Memory B cell (primary cell): ENCODE data around the gene PDE6G.
"Not testable (repeated sequence)": the region's sequence is repeated elsewhere in the genome, so short reads cannot be mapped to it uniquely, and the experiment has no call there.

Source experiments
- ATAC-seq: fragments of 150-1000 bp; cut with Tn5 transposase; 2 replicates; pipeline ENCODE4 v1.10.0; 2021; ENCODE audit warnings: low read depth, mild to moderate bottlenecking, moderate library complexity
- DNase-seq, 2 donors: peaks; one replicate each; pipeline ENCODE4 v3.0.0; 2022; ENCODE audit warnings: low spot score in 2 of 2
- H3K27ac Mint-ChIP-seq: one replicate; pipeline ENCODE4 v1.8.0; 2022; ENCODE audit warnings: mild to moderate bottlenecking, moderate library complexity, mixed read lengths
- H3K27me3 Mint-ChIP-seq: one replicate; pipeline ENCODE4 v1.8.0; 2022; ENCODE audit warnings: mixed read lengths
- H3K36me3 Mint-ChIP-seq: one replicate; pipeline ENCODE4 v1.8.0; 2022; ENCODE audit warnings: mild to moderate bottlenecking, mixed read lengths
- H3K4me1 Mint-ChIP-seq: one replicate; pipeline ENCODE4 v1.8.0; 2022; ENCODE audit warnings: mixed read lengths
- H3K4me3 Mint-ChIP-seq: one replicate; pipeline ENCODE4 v1.8.0; 2022; ENCODE audit warnings: mild to moderate bottlenecking, moderate library complexity, mixed read lengths
- H3K9me3 Mint-ChIP-seq: one replicate; pipeline ENCODE4 v1.8.0; 2022; ENCODE audit warnings: mixed read lengths

Gene PDE6G

DNA sequence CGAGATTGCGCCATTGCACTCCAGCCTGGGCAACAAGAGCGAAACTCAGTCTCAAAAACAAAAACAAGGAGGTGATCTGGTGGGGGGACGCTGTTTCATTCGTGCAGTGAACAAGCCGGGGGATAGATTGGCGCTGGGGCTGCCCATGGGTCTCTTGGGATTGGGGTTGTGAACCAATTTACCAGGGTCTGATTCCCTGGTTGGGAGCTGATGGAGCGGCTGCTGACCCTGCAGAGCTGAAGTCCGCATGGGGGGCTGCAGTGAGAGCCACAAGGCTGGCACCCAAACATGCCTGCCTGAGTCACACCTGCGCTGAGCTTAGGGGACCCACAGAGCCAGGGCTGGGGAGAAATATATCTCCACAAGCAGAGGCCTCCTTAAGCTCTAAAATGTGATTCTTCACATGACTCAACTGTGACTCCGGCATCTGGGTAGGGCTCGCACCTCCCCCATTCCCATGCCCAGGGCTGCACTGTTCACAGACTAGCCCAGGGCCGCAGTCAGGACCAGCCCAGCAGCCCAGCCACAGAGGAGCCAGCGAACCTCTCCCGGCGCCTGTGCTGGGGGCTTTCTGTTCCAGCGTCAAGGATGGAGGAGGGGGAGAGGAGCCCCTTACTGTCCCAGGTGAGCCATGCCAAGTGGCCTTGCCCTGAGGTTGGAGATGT lies 14.4 kb downstream of the PDE6G start:
- Mint-ChIP-seq H3K36me3 (peaks cover 2% of the 10 kb centered on the region), H3K27me3 (peaks cover 2% of the 10 kb centered on the region), H3K4me1 (no peaks in the 10 kb centered on the region), H3K9me3 (no peaks in the 10 kb centered on the region), H3K4me3 (no peak overlapping the region), H3K27ac (no peak overlapping the region)
- DNase-seq, result no peak
- no peak for ATAC-seq

DNA sequence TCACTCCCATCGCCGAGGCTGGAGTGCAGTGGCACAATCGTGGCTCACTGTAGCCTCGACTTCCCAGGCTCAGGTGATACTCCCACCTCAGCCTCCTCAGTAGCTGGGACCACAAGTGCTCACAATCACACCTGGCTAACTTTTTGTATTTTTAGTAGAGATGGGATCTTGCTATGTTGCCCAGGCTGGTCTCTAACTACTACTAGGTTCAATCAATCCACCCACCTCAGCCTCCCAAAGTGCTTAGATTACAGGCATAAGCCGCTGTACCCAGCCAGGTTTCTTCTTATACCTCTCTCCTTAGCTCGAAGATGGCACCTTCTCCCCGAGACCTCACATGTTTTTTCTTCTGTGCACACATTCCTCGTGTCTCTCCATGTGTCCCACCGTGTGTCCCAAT lies 16.3 kb downstream of the PDE6G start:
- H3K4me1 Mint-ChIP-seq, result peaks cover 8% of the 10 kb centered on the region
- H3K36me3 Mint-ChIP-seq, result peaks cover 2% of the 10 kb centered on the region
- H3K4me3 Mint-ChIP-seq, result no peak overlapping the region
- no peaks in the 10 kb centered on the region for H3K27me3 Mint-ChIP-seq
- no peak for DNase-seq
- no peak overlapping the region for H3K27ac Mint-ChIP-seq
- H3K9me3 Mint-ChIP-seq, result no peaks in the 10 kb centered on the region
- no peak for ATAC-seq

DNA sequence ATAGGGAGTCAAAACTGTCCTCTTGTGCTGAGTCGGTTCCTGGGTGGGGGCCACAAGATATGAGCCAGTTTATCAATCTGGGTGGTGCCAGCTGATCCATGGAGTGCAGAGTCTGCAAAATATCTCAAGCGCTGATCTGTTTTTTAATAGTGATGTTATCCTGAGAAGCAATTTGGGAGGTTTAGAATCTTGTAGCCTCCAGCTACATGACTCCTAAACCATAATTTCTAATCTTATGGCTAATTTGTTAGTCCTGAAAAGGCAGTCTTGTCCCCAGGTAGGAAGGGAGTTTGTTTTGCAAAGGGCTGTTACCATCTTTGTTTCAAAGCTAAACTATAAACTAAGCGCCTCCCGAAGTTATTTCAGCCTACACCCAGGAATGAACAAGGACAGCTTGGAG lies 17.7 kb downstream of the PDE6G start:
- Mint-ChIP-seq H3K27ac (no peak overlapping the region), H3K9me3 (no peaks in the 10 kb centered on the region), H3K4me1 (peaks cover 8% of the 10 kb centered on the region), H3K4me3 (peak overlapping the region; percentile 2), H3K27me3 (no peaks in the 10 kb centered on the region), H3K36me3 (peaks cover 2% of the 10 kb centered on the region)
- ATAC-seq (no peak), DNase-seq (no peak)

GRCh38 chr17:81636505-81637288 lies 19.6 kb downstream of the PDE6G start, which contains the start of the genes NPLOC4 and TSPAN10:
TSS of gene NPLOC4 (minus strand) at chr17:81637112. CDS start at chr17:81636930, 182 bp downstream.
TSS of gene TSPAN10 (plus strand) at chr17:81637196. CDS start at chr17:81642413, 5,217 bp downstream.
- Mint-ChIP-seq H3K27ac (peak within 1 kb of the TSS; percentile 81), H3K4me1 (peaks cover 12% of the 10 kb centered on the region), H3K9me3 (no peaks in the 10 kb centered on the region), H3K27me3 (no peaks in the 10 kb centered on the region), H3K4me3 (peak within 1 kb of the TSS; percentile 97), H3K36me3 (peaks cover 2% of the 10 kb centered on the region)
- DNase-seq (peak; percentile 85 to 90), ATAC-seq (peak; percentile 91)

DNA sequence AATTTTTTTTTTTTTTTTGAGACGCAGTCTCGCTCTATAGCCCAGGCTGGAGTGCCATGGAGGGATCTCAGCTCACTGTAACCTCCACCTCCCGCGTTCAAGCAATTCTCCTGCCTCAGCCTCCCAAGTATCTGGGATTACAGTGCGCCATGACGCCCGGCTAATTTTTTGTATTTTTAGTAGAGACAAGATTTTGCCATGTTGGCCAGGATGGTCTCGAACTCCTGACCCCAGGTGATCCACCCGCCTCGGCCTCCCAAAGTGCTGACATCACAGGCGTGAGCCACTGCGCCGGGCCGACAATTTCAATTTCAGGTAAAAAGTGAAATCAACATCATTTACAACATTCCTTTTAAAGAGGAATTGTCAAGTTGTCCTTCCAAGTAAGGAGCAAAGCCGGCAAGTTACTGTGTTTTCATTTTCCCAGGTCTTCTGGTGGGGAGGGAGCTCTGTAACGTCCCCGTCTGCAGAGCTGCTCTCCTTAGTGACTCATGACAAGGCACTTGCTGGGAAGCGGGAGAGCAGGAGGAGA lies 20.3 kb downstream of the PDE6G start:
- DNase-seq (no peak), ATAC-seq (no peak)
- Mint-ChIP-seq H3K27me3 (no peaks in the 10 kb centered on the region), H3K4me3 (peak overlapping the region; percentile 97), H3K36me3 (peaks cover 2% of the 10 kb centered on the region), H3K9me3 (no peaks in the 10 kb centered on the region), H3K27ac (peak overlapping the region; percentile 81), H3K4me1 (peaks cover 14% of the 10 kb centered on the region)

GRCh38 chr17:81635431-81635830 lies 20.9 kb downstream of the PDE6G start:
- no peaks in the 10 kb centered on the region for H3K27me3 Mint-ChIP-seq
- peaks cover 14% of the 10 kb centered on the region for H3K4me1 Mint-ChIP-seq
- H3K9me3 Mint-ChIP-seq, result no peaks in the 10 kb centered on the region
- H3K36me3 Mint-ChIP-seq, result peaks cover 2% of the 10 kb centered on the region
- no peak overlapping the region for H3K27ac Mint-ChIP-seq
- DNase-seq (no peak), ATAC-seq (no peak)
- H3K4me3 Mint-ChIP-seq, result peak overlapping the region; percentile 97

DNA sequence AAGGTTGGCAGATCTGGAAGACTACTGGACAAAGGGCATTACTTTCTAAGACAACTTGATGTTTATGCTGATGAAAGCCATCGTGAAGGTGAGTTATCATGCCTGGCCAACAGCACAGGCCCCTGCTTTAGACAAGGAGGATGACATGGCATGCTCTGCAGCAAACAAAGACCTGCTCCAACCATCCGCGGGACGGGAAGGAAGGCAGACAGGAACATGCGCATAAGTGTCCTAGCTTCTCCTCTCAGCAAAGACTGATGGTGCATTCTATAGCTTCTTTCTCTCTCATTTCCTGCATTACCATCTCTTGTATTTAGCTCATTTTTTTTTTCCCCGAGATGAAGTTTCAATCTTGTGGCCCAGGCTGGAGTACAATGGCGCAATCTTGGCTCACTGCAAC lies 24.9 kb downstream of the PDE6G start:
- Mint-ChIP-seq H3K27ac (no peak overlapping the region), H3K27me3 (no peaks in the 10 kb centered on the region), H3K36me3 (peaks cover 9% of the 10 kb centered on the region), H3K9me3 (no peaks in the 10 kb centered on the region), H3K4me1 (peaks cover 14% of the 10 kb centered on the region), H3K4me3 (no peak overlapping the region)
- ATAC-seq (no peak), DNase-seq (no peak)

GRCh38 chr17:81630274-81630673 lies 26.1 kb downstream of the PDE6G start:
- Mint-ChIP-seq H3K27ac (no peak overlapping the region), H3K4me3 (no peak overlapping the region), H3K36me3 (peaks cover 17% of the 10 kb centered on the region), H3K27me3 (no peaks in the 10 kb centered on the region), H3K4me1 (peaks cover 6% of the 10 kb centered on the region), H3K9me3 (no peaks in the 10 kb centered on the region)
- no peak for DNase-seq
- ATAC-seq, result no peak

DNA sequence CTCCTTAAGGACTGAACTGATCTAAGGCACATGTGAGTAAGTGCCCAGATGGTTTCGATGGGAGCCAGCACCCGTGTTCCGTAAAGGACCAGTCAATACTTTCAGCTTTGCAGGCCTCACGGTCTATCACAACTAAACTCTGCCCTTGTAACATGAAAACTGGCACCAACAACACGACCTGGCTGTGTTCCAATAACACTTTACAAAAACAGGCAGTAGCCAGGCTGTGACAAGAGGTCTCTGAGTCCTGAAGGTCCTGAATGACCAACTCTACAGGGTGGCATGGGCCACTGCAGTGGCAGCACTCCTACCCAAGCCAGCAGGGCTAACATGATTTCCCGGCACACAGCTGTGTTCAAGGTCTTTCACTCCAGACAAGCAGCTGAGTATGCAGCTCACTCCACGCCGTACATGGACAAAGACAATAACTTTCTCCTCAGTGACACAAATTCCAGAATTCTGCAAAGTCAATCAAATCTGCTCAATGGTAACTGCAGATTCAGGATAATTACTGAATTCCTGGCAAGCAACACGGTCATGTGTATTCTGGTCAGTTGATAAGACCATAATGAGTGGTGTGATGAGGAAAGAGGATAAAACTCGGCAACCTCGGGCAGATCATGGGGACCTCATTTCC lies 34.7 kb downstream of the PDE6G start:
- Mint-ChIP-seq H3K27me3 (no peaks in the 10 kb centered on the region), H3K9me3 (peaks cover 8% of the 10 kb centered on the region), H3K4me3 (no peak overlapping the region), H3K36me3 (peaks cover 36% of the 10 kb centered on the region), H3K4me1 (peaks cover 4% of the 10 kb centered on the region), H3K27ac (peak overlapping the region; percentile 69)
- no peak for ATAC-seq
- DNase-seq, result no peak

DNA sequence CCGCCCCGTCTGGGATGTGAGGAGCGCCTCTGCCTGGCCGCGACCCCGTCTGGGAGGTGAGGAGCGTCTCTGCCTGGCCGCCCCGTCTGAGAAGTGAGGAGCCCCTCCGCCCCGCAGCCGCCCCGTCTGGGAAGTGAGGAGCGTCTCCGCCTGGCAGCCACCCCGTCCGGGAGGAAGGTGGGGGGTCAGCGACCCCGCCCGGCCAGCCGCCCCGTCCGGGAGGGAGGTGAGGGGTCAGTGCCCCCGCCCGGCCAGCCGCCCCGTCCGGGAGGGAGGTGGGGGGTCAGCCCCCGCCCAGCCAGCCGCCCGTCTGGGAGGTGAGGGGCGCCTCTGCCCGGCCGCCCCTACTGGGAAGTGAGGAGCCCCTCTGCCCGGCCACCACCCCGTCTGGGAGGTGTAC lies 38.0 kb downstream of the PDE6G start:
- not testable (repeated sequence) for H3K27me3 Mint-ChIP-seq, ATAC-seq, H3K27ac Mint-ChIP-seq, H3K4me1 Mint-ChIP-seq, H3K9me3 Mint-ChIP-seq, DNase-seq, H3K4me3 Mint-ChIP-seq
- peaks cover 21% of the 10 kb centered on the region for H3K36me3 Mint-ChIP-seq

GRCh38 chr17:81616877-81617276 lies 39.5 kb downstream of the PDE6G start:
- peaks cover 9% of the 10 kb centered on the region for H3K4me1 Mint-ChIP-seq
- no peaks in the 10 kb centered on the region for H3K9me3 Mint-ChIP-seq
- H3K27me3 Mint-ChIP-seq, result no peaks in the 10 kb centered on the region
- H3K36me3 Mint-ChIP-seq, result peaks cover 24% of the 10 kb centered on the region
- H3K27ac Mint-ChIP-seq, result no peak overlapping the region
- H3K4me3 Mint-ChIP-seq, result no peak overlapping the region
- ATAC-seq (no peak), DNase-seq (no peak)

DNA sequence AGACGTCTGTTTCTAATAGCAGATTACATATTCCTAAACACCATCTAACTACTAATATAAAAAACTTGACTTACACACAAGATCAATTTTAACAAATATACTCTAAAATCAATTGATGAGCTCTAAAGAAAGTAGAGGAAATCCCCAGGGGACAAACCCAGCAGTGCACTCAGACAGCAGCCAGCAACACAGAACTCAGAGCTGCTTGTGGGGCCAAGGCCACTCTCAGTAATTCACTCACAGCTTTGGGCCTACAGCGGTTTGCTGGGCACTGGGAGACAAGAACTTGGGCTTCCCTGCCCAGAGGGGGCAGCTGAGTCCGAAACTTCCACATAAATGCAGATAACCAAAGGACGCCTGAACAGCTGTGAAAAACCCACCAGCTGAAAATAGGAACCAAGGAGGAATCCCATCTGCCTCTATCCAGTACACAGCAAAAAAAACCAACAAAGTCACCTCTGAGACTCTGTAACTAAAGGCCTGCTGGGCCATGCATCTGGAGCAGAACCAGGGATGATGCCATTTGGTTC lies 40.9 kb downstream of the PDE6G start:
- peaks cover 9% of the 10 kb centered on the region for H3K4me1 Mint-ChIP-seq
- DNase-seq (no peak), ATAC-seq (no peak)
- no peaks in the 10 kb centered on the region for H3K9me3 Mint-ChIP-seq
- H3K4me3 Mint-ChIP-seq, result no peak overlapping the region
- H3K27ac Mint-ChIP-seq, result no peak overlapping the region
- H3K36me3 Mint-ChIP-seq, result peaks cover 19% of the 10 kb centered on the region
- H3K27me3 Mint-ChIP-seq, result no peaks in the 10 kb centered on the region

GRCh38 chr17:81612172-81612970 lies 44.0 kb downstream of the PDE6G start:
- no peak overlapping the region for H3K4me3 Mint-ChIP-seq
- no peak overlapping the region for H3K27ac Mint-ChIP-seq
- peaks cover 20% of the 10 kb centered on the region for H3K36me3 Mint-ChIP-seq
- no peak for DNase-seq
- no peaks in the 10 kb centered on the region for H3K27me3 Mint-ChIP-seq
- no peak for ATAC-seq
- H3K4me1 Mint-ChIP-seq, result peaks cover 9% of the 10 kb centered on the region
- no peaks in the 10 kb centered on the region for H3K9me3 Mint-ChIP-seq
